Kidney capillary endothelial cell (primary cell): Measurements from ENCODE around the gene RPL7L1.

ENCODE experiments used
- DNase-seq: peaks from one replicate; pipeline ENCODE4 v3.0.0-alpha.2; 2018; ENCODE audit warnings: low spot score

RPL7L1 gene

DNA sequence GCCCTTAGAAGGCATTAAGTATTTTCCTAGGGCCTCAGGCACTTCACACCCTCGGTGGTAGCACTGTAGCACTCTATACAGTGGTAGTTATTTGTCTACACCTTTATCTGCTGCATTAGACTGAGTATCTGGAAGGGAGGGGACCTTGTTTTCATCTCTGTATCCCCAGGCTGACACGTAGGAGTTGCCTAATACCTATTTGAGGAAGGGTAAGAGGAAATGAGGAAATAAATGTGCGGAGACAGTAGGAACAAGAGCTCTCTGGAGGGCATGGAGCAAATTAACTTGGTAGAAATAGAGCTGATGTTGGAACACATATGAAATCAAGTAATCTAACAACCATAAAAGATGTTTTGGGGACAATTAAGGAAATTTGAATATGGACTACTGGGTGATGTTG lies 53.8 kb downstream of the RPL7L1 start:
- no peak for DNase-seq

DNA sequence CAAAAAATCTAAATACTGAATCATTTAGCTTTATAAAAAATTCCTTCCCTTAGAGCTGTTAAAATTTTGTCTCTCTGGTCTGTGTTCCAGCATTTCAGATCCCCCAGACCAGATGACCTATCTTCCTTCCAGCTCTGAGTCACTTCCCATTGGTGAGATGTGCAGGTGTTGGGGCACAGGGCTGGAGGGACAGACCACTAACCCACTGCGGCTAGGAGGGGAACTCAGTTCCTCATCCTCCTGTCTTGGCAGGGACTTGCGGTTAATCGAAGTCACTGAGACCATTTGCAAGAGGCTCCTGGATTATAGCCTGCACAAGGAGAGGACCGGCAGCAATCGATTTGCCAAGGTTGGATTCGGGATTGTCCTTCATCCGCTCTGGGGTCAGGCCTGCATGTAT lies 55.9 kb downstream of the RPL7L1 start:
- no peak for DNase-seq

- no peak for DNase-seq
These were observed 57.0 kb downstream of the RPL7L1 start for GRCh38 chr6:42936398-42936797.

DNA sequence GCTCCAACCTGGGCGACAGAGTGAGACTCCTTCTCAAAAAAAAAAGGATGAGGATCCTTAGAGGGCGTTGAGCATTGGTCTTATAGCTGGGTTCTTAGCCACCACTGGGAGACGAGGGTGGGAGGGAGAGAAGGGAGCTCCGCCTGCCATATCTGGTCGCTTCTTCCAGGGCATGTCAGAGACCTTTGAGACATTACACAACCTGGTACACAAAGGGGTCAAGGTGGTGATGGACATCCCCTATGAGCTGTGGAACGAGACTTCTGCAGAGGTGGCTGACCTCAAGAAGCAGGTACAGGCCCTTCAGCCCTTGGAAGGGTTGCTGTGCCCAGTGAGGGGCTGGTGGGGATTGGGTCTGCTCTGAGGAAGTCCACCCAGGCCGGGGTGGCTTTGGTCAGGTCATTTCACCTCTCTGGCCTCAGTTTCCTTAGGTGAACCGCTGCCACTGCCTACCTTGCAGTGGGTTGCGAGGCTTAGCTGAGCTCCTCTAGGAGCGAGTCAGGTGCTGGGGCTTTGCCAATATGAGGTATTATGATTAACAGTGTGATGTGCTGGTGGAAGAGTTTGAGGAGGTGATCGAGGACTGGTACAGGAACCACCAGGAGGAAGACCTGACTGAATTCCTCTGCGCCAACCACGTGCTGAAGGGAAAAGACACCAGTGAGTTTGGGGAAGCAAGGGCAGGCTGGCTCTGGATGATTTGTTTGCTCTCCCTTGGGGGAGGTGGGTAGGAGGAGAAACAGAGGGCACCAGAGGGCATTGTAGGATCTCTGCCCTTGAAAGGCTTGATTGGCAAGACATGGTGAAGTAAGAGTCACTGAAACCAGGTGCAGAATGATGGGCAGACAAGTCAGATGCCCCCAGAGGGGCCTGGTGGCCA lies 58.4 kb downstream of the RPL7L1 start:
- no peak for DNase-seq

DNA sequence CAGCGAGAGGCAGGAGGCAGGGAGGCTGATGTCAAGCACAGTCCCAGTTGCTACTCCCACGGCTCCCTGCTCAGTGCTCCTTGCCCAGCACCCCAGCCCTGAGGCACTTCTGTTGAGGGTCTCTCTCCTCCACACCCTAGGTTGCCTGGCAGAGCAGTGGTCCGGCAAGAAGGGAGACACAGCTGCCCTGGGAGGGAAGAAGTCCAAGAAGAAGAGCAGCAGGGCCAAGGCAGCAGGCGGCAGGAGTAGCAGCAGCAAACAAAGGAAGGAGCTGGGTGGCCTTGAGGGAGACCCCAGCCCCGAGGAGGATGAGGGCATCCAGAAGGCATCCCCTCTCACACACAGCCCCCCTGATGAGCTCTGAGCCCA lies 59.0 kb downstream of the RPL7L1 start:
- DNase-seq, result no peak

- DNase-seq, result no peak
These were observed 59.8 kb downstream of the RPL7L1 start for GRCh38 chr6:42938987-42939809.
